Stimulated activated CD4-positive, alpha-beta T cell treated with anti-CD3 and anti-CD28 coated beads, Interleukin-1b, Interleukin-23, amount 100 ng/mL, for 24 hours (primary cell): ENCODE data around the gene MRPL1.
"Not testable (repeated sequence)": the region's sequence is repeated elsewhere in the genome, so short reads cannot be mapped to it uniquely, and the experiment has no call there.

Source experiments
- DNase-seq, 4 experiments: peaks; one replicate each; pipeline ENCODE4 v3.0.0-alpha.2; 2020; ENCODE audit warnings: low read depth in 4 of 4, low spot score in 1 of 4

MRPL1 gene

DNA sequence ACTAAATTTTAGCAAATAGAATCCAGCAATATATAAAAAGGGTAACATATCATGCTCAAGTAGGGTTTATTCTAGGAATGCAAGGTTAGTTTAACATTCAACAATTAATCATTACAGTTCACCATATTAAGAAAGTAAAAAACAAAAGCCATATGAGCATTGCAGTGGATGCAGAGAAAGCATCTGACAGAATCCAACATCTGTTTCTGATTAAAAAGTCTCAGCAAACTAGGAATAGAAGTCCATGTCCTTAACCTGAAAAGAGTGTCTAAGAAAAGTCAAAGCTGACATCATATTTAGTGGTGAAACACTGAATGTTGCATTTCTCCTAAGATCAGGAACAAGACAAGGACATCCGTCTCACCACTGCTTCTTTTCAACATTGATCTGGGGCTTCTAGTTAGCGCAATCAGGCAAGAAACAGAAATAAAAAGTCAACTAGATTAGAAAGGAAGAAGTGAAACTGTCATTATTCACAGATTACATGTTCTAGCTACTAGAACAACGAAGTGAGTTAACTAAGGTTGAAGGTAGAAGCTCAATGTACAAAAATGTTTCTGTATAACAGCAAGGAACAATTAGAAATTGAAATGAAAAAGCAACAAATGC, 49.3 kb downstream of the MRPL1 start:
- no peak for DNase-seq

DNA sequence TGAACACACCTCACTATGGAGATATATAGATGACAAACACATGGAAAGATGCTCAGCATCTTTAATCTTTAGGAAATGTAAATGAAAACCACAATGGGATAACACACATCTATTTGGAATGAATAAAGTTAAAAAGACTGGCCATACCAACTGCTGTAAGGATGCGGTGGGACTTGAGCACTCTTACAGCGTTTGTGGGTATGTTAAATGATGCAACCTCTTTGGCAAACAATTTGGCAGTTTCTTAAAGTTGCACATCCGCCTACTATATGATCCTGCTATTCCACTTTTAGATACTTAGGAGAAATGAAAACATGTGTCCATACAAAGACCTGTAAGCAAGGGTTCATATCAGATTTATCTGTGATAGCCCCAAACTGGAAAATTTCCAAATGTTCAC, 50.7 kb downstream of the MRPL1 start:
- DNase-seq = no peak

DNA sequence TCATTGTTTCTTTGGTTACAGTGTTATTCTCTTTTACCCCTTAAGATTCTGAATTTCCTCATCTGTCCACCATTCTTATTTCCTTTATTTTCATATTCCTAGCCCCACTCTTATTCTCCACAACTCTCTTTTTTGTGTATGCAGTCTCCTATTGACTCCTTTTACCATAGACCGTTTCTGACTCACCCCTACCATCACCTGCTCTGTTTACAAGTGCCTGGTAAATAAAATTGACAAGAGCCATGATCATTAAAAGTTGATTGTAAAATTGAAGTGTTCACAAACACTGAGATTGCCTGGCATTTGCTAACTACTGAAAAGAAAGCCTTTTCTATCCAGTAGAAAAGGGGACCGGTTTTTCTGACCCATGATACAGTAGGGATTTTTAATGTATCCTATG, 54.4 kb downstream of the MRPL1 start:
- DNase-seq = no peak

DNA sequence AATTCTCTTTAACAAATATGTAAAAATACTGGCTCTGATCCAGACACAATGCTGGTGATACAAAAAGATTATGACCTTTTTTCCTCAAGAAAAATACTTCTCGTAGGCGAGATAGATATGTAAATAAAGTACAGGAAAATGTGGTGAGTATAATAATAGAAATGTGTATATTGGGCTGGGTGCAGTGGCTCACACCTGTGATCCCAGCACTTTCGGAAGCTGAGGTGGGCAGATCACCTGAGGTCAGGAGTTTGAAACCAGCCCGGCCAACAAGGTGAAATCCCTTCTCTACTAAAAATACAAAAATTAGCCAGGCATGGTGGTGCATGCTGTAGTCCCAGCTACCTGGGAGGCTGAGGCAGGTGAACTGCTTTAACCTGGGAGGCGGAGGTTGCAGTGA, 55.0 kb downstream of the MRPL1 start:
- no peak for DNase-seq

DNA sequence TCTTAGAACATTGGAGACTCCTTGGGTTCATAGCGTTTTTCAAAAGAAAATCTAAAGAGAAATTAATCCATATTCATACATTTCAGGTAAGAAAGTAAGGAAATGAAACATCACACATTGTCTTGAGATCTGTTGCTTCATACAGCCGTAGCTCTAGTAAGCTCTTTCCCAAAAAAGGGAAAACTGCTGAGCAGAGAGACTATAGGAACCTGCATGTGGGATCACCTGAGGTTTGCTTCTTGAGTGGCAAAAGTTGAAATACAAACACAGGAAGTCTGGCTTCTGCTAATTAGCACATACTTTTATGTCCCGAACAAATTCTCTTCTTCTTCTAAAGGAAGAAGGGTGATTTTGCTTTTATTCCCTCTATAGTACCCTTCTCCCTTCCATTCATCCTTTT, 57.7 kb downstream of the MRPL1 start:
- no peak for DNase-seq

DNA sequence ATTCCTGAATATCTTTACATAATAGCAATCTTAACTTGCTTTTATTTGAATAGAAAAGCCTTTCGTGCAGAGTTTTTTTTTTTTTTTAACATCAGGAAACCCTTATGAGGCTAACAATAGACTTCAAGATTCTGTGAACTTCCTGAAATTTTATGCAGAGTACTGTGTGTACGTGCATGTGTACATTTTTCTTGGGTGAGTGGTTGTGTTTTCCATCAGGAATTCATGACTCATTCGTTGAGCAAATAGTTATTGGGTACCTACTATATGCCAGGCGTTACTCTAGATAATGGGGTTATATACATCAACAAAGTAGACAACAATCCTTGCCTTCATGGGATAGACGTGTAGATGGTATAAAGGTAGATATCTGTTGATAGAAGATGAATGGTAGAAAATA, 59.1 kb downstream of the MRPL1 start:
- DNase-seq = no peak

DNA sequence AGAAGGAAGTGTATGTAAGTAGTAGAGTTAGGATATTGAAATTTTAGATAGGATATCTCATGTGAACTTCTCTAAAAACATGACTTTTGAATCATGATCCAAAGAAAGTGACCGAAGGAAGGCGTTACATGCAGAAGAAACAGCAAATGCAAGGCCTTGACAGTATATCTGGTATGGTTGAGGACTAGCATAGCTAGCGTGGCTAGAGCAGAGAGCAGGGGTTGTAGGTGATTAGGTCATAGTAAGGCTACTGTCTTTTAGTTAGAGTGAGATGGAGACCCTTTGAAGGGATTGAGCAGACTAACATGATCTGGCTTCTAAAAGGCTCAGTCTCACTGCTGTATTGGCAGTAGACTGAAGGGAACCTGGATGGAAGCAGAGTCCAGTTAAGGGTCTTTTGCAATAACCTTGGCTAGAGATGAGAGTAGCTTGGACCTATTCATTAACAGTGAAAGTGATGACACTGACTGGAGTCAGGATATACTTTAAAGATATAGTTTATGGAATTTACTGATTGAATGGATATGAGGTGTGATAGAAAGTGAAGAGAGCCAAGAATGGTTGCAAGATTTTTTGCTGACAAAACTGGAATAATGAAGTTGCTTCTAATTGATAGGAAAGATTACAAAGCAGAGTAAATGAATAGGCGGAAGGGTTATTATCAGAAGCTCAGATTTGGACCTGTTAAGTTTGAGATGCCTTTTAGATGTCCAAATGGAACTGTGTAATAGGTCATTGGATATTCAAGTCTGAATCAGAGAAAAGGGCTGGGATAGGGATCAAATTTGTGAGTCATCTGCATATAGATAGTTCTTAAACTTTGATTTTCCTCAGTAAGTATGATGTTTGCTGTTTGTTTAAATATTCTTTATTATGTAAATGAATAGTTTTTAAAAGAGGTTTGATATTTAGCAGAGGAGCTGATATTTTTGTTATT, 59.8 kb downstream of the MRPL1 start:
- no peak for DNase-seq

DNA sequence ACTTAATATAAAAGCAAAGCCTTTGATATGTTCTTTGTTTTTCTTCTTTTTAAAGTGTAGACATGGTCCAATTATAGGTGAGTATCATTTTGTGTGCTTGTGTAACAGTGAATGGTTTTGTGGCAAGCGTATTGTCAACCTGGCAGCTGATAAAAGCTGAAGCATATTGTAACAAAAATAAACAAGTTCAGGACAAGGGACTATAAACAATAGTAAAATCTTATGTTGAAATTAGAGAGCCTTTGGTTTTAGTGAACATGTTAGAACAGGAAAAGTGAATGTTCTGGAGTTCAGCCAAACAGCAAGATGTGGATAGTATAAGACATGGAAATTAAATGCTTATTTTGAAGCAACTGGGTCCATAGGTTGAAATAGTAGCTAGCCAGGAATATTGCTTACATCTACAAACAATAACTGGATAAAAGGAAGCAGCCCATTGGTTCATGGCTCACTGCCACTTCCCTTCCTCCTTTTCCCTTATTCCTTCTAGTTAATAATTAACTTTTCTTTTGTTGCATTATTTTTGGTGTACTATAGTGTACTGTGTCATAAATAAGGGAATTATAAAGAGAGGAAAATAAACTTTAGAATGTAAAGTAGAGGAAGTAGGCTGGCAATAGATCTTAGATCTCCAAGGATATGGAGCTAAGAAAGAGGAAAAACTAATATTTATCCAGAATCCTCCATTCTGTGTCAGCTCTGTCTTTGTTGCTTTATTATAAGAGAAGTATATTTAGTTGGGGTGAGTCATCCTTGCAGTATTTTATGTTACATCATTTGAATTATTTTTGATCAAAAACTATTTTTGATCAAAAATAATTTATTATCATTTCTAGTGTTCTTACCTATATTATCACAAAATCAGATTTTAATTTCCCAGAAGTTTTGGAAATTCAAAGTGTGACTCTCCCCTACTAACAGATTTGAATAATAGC, 65.6 kb downstream of the MRPL1 start:
- no peak for DNase-seq

DNA sequence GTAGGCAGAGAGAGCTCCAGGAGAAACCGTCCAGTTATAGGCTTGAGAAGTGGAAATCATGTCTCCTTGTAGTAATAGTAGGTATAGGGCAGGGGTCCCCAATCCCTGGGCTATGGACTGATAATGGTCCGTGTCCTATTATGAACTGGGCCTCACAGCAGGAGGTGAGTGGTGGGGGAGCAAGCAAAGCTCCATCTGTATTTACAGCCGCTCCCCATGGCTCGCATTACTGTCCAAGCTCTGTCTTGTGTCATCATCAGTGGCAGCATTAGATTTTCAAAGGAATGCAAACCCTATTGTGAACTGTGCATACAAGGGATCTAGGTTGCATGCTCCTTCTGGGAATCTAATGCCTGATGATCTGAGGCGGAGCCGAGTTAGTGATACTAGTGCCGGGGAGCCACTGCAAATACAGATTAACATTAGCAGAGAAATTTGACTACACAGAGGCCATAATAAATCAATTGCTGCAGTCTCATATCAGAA, 67.6 kb downstream of the MRPL1 start:
- no peak for DNase-seq

DNA sequence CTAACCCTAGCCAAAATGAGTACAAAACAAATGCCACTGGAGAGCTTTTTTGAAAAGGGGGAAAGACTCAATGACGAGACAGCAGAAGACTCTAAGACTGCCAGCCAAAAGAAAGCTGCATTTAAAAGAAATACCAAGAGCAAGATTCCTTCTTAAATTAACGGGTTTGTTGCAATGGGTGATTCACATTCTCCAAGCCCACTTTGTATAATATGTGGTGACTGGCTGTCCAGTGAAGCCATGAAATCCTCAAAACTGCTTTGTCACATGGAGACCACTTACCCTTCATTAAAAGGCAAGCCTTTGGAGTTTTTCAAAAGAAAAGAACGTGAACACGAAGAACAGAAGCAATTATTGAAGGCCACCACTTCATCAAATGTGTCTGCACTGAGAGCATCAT, 68.2 kb downstream of the MRPL1 start:
- no peak for DNase-seq

DNA sequence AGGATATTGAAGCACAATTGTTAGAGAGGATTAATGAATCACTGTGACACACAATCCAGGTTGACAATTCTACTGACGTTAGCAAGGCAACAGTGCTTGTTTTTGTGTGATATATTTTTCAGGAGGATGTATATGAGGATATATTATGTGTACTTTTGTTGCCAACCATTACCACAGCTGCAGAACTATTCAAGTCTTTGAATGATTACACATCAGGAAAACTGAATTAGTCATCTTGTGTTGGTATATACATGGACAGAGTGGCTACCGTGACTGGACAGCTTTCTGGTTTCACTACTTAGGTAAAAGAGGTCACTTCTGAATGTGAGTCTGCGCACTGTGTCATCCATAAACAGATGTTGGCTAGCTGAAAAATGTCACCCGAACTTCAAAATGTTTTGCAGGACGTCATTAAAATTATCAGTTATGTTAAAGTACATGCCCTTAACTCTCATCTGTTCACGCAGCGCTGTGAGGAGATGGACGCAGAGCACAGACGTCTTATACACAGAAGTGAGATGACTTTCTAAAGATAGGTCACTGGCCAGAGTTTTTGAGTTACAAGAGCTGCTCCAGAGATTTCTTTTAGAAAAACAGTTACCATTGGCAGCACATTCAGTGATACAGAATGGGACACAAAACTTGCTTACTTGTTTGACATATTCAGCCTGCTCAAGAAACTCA, 69.0 kb downstream of the MRPL1 start:
- DNase-seq = no peak

DNA sequence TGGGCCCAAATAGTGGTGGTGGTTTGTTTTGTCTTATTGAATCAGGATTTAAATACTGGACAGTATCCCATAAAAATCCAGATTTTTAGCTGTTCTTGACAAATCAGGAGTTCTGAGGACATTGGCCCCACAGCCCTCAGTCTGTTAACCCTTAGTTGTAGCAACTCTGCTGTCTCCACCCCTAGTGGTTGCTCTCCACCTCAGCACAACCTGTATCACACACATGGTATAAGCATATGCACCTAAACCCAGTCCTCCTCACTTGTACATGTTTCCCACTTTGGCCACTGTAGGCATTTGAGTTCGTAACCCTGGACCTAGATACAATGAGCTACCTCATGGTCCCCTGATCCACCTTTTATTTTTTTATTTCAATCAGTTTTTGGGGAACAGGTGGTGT, 75.9 kb downstream of the MRPL1 start:
- no peak for DNase-seq

DNA sequence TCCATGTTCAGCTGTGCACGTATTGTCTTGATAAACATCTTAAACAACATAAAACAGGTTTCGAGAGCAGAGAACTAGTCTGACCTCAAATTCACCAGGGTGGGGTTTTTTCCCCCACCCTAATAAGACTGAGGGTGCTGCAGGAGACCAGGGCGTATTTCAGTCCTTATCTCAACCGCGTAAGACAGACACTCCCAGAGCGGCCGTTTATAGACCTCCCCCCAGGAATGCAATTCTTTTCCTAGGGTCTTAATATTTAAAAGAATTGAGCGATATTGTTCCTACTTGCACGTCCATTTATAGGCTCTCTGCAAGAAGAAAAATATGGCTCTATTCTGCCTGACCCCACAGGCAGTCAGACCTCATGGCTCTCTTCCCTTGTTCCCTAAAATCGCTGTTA, 83.3 kb downstream of the MRPL1 start:
- not testable (repeated sequence) for DNase-seq

DNA sequence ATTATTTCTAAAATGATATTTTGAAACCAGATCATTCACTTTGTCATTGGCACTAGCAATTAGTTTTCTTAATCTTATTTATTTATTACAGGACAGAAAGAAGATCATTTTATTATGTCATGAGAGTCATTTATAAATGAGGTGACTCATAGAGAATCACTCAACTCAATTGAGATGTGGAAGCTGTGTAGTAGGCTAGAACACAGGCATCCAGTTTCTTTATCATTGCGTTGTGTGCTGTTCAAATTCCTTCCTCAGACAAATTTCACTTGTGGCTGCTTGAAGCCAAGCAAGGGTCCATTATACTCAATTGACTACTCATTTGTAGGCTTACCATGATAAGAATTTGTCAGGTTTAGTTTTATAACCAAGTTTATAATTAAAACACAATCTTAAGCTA, 87.6 kb downstream of the MRPL1 start:
- no peak for DNase-seq

DNA sequence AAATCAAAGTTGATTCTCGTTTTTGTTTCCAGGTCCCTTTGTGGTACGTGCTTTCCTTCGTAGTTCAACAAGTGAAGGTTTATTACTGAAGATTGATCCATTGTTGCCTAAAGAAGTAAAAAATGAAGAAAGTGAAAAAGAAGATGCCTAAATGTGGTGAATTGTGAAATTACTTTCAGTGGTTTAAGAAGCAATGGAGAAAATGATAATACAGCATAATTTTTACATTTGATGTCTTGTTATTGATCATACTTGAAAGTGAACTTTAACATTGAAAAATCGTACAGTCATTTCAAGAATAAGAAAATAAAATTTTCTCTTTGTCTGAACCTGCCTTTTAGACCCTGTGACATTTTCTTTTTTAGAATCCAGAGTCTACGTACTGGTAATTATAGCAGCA, 89.8 kb downstream of the MRPL1 start:
- DNase-seq = no peak

DNA sequence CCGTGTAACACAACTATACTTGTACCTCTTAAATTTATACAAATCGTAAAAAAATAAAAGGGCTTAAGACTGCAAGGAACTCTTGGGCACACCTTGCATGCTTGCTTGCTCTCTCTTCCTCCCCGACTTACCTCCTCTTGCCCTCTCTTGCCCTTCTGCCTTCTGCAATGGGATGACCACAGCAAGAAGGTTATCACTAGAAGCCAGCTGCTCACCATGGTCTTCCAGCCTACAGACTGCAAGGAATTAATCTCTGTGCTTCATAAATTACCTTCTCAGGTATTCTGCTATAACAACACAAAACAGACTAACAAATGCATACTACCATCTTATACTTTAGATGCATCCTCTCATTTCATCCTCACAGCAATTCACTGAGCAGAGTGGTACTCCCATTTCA, 92.1 kb downstream of the MRPL1 start:
- DNase-seq = no peak

DNA sequence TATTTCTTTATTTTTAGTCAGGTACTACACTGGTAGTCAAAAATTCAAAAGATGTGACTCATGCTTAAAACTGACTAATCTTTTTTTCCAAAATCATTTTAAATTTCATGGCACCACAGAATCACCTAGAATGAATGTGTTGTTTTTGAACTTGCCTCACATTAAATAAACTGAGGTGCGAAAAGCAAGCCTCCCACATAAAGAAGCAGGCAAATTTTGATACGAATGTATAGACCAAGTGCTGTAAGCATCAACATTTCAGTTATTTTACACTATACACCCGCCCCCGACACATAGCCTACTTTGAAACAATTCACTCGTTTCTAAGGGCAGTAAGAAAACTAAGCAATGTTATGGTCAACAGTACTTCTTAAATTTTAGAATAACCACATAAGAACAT, 94.3 kb downstream of the MRPL1 start:
- no peak for DNase-seq

DNA sequence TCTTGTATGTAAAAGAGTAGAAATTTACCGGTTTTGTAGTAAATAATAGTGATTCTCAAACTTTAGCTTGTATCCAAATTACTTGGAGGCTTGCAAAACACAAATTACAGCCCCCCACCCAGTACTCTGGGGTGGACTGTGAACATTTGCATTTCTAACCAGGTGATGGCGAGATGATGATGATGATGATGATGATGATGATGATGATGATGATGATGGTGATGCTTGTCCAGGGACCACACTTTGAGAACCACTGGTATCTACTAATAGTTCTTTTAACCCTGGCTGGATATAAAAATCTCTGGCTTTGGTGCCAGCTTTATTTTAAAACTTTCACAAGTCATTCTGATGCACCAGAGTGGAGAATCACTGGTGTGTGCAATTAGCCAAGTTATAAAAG, 96.3 kb downstream of the MRPL1 start:
- DNase-seq = no peak

DNA sequence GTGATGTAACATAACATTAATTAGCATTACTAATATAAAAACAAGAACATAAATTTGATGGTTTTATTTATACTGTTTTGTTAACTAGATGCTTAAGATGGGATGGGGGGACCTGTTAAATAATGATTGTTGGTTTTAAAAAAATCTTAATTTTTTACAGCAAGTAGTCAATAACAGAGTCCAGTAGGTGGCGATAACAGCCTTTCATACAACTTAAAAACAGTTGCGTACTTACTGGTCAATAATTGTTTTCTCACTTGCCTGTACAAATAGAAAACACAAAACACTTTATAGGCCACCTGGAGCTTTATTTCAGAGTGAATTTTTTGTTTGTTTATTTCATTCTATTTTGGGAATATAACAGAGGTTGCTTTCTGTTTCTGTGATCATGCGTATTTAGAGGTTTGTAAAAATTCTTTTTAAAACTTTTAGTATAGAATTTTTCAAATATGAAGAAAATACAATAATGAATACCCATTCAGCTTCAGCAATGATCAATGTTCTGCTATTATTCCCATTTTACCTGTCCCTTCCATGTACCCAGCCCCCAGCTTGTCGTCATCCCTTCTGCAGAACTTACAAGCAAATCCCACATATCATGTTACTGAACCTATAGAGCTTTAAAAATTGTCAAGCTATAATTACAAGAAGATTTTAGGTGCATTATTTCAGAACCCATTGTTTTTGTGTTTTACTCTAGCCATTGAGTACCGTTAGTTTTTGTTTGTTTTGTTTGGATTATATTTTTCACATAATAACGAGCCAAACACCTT, 97.1 kb downstream of the MRPL1 start:
- no peak for DNase-seq

DNA sequence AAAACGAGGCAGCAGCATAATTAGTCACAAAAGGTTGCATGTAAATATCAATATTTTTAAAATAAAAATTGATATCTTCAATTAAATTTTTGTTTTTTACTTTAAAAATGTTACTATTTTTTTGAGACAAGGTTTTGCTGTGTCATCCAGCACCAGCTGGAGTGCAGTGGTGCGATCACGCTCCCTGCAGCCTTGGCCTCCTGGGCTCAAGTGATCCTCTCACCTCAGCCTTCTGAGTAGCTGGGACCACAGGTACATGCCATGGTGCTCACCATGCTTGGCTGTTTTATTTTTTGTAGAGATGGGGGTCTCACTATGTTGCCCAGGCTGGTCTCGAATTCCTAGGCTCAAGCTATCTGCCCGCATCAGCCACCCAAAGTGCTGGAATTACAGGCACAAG, 97.7 kb downstream of the MRPL1 start:
- no peak for DNase-seq
